DMS114 treated with DMSO at 0.1 percent for 48 hours (cell line): ENCODE data around the gene MYO6.

ENCODE experiments used
- DNase-seq: peaks from one replicate; lab custom pipeline; 2025; ENCODE audit not compliant: unreplicated experiment; lab: John Stamatoyannopoulos, UW

Gene MYO6

GRCh38 chr6:75762063-75762462 lies 13.0 kb downstream of the MYO6 start:
- DNase-seq, result no peak

GRCh38 chr6:75766387-75766786 lies 17.3 kb downstream of the MYO6 start:
- DNase-seq, result no peak

GRCh38 chr6:75770844-75771243 lies 21.8 kb downstream of the MYO6 start:
- no peak for DNase-seq

- DNase-seq, result no peak
Observed at GRCh38 chr6:75775219-75775618, 26.2 kb downstream of the MYO6 start.

- no peak for DNase-seq
Observed at GRCh38 chr6:75776461-75776860, 27.4 kb downstream of the MYO6 start.

GRCh38 chr6:75778757-75779156 lies 29.7 kb downstream of the MYO6 start:
- no peak for DNase-seq

GRCh38 chr6:75786152-75786551 lies 37.1 kb downstream of the MYO6 start:
- DNase-seq, result no peak

- no peak for DNase-seq
Observed at GRCh38 chr6:75788894-75789293, 39.9 kb downstream of the MYO6 start.

- DNase-seq, result no peak
Observed at GRCh38 chr6:75791881-75792280, 42.8 kb downstream of the MYO6 start.

- no peak for DNase-seq
Observed at GRCh38 chr6:75794351-75794846, 45.4 kb downstream of the MYO6 start.

GRCh38 chr6:75794954-75795739 lies 46.1 kb downstream of the MYO6 start:
- DNase-seq, result no peak

GRCh38 chr6:75796723-75797122 lies 47.7 kb downstream of the MYO6 start:
- DNase-seq, result no peak

GRCh38 chr6:75800133-75800532 lies 51.1 kb downstream of the MYO6 start:
- no peak for DNase-seq

- DNase-seq, result no peak
Observed at GRCh38 chr6:75800708-75801505, 51.9 kb downstream of the MYO6 start.

- no peak for DNase-seq
Observed at GRCh38 chr6:75802366-75802765, 53.3 kb downstream of the MYO6 start.

- no peak for DNase-seq
Observed at GRCh38 chr6:75808507-75808906, 59.5 kb downstream of the MYO6 start.

- DNase-seq, result no peak
Observed at GRCh38 chr6:75812560-75812959, 63.5 kb downstream of the MYO6 start.

- no peak for DNase-seq
Observed at GRCh38 chr6:75813476-75814250, 64.6 kb downstream of the MYO6 start.

GRCh38 chr6:75815756-75816155 lies 66.7 kb downstream of the MYO6 start:
- no peak for DNase-seq

- no peak for DNase-seq
Observed at GRCh38 chr6:75818098-75818855, 69.2 kb downstream of the MYO6 start.
